ENCODE measurements around the gene PGLYRP2.

PGLYRP2 gene

DNA sequence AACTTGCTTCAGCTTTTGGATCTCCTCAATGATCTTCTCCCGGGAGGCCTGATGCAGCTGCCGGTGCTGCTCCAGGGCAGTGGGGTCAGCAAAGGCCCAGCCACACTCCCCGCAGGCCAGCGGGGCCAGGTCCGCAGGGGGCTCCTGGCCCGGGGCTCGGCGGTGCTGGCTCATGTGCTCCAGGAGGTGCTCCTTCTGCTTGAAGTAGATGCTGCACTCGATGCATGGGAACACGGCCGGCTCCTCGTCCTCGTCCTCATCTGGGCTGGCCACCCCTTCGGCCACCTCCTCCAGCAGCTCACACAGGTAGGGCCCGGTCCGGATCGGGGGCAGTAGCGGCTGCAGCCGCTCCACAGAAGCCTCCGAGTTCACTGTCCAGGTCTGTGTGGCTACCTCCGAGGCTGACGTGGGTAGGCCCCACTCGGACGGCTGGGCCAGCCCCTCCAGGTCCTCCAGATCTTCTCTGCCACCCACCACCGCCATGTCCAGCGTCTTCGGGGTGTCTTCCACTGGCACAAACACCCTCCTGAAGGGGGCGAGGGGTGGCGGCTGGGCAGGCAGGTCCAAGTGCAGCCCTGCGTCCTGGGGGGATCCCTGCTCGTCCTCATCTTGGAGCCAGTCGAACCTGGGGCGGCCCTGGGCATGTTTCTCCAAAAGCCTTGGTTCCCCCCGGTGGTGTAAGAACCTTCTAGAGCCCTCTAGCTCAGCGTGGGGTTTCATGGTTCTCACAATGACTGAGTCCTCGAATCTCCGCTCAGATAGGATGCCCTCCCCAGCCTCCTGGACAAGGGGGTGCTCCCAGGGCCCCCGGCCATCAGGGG lies 39.3 kb downstream of the PGLYRP2 start:
- DNase-seq = no peak

DNA sequence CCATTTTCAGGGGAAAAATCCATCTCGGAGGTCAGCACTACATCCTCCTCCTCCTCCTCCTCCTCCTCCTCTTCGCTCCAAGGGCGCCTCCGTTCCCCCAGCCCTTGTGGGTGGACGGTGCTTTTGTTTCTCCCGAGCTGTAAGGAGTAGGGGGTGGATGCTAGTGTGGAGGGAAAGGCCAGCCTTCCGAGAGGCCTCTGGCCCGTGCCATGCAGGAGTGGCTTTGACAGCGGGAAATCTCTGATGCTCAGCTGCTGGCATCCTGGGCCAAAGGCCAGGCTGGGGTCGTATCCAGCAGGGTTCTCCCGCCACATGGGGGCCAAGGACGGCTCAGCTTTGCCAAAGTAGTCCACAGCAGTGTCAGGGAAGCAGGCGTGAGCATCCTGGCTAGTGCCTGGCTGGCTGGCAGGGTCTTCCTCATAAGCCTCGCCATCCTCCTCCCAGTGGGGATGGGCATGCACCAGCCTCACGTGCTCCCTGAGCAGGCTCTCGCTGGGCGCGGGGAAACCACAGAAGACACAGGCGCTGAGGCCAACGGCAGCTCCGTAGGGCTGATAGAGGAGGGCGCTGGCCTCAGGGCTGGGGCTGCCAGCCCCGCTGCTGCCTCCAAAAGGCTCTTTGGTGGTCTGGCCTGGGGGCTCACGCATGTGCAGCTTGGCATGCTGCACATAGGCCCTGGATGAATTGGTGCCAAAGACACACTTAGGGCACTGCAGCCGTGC lies 40.1 kb downstream of the PGLYRP2 start:
- no peak for DNase-seq

DNA sequence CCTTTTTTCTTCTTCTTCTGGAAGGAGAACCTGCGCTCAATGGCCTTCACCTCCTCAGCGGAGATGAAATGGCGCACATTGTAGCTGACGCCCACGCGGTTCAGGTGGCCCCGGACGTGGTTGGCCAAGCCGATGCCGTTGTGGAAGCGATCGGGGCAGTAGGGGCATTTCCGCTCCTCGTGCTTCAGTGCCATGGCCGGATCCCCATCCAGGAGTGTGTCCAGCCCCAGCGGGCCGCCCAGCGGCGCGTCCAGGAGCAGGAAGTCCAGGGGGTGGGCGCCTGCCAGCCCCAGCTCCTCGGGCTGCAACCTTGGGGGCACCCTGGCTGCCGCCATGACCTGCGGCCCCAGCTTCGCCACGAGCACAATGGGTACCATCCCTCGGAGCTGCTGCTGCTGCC lies 40.7 kb downstream of the PGLYRP2 start:
- no peak for DNase-seq

DNA sequence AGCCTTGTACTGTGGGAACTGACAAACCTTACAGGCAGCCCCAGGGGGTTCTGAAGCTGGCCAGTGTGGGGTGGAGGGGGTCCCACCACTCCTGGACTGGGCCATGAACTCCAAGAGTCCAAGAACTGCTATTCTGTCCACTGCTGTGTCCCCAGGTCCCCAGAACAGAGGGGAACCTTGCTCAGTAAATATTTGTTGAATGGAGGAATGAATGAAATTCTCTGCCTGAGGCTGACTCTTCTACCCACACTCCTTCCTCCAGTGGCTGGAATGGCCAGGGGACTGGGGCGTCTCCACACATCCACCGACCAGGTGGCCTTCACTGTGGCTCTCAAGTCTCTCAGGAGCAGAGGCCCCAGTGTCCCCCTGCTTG lies 41.2 kb downstream of the PGLYRP2 start:
- no peak for DNase-seq

DNA sequence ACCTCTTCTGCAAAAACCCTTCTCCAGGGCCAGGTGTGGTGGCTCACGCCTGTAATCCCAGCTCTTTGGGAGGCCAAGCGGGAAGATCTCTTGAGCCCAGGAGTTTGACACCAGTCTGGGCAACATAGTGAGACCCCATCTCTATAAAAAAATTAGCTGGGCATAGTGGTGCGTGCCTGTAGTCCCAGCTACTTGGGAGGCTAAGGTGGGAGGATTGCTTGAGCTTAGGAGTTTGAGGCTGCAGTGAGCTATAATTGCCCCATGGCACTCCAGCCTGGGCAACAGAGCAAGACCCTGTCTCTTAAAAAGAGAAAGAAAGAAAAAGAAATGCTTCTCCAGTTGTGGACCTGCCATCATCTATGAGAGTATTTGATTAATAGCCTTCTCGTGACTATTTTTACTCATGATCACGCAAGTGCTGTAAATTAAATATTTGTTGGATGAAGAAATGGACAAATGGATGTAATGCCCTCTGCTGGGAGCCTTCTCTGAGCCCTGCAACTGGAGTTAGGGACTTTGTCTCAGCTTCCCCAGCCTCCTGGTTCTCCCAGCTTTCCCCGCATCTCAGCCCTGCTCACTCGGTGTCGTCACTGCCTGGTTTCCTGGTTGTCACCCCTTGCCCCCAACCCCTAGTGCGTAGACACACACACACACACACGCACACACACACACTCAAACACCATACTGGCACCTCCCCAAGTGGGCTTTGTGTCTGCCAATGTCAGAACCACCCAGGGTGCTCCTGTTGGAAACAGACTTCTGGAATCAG lies 41.8 kb downstream of the PGLYRP2 start:
- DNase-seq = peak; percentile 43

DNA sequence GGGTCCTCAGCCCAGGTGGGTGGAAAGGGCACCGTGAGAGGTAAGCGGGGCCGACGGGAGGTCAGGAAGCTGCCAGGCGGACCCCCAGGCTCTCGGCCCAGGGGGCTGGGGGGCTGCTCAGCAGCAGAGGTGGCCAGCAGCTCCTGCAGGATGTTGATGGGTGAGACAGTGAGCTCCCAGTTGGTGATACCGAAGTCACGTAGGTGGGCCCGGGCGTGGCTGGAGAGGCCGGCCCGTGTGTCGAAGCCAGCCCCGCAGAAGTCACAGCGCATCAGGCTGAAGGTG lies 42.5 kb downstream of the PGLYRP2 start:
- DNase-seq = no peak

DNA sequence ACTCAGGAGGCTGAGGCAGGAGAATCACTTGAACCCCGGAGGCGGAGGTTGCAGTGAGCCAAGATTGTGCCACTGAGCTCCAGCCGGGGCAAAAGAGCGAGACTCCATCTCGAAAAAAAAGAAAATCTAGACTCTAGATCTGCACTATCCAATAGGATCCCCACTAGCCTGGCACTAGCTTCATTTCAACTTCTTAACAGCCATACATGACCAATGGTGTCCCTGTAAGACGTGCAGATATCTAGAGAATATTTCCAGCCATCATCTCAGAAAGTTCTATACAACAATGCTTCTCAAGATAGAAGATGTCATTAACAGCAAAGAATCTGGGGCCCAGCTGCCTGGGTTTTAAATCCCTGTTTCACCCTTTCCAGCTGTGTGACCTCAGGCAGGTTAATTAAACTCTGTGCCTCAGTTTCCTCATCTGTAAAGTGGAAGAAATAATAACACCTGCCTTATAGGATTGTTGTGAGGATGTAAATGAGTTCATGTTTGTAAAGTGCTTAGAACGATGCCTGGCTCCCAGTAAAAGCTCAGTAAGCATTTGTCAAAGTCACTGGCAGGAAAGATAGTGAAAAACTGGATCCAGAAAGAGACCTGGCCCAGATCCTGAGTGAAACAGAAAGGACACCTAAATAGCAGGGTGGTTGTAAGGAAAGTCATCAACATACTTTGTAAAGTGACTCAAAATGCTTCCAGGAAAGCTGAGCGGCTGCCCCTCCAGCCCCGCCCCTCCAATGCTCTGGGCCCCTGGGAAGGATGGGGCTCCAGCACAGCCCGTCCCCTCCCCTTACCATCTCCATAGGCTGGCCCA lies 43.1 kb downstream of the PGLYRP2 start:
- DNase-seq = no peak

DNA sequence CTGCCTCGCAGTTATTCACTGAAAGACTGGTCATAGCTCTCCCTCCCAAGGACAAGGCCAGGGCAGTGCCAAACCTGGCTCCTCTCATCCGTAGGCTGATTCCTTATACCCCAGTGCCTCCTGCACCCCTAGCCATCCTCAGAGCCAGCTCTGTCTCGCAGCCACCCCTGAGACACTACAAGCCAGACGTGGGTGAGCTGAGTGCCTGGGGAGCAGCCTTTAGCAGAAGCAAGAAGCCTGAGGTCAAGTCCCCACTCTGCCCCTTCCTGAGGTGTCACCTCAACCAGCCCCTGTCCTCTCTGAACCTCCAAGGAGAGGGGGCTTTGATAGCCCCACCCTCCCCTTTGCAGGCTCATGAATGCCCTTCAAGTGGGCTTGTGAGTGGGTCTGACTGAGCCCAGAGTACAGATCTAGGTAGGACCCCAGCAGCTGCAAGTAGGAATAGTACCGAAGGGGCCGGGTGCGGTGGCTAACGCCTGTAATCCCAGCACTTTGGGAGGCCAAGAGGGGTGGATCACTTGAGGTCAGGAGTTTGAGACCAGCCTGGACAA lies 45.7 kb downstream of the PGLYRP2 start:
- no peak for DNase-seq

DNA sequence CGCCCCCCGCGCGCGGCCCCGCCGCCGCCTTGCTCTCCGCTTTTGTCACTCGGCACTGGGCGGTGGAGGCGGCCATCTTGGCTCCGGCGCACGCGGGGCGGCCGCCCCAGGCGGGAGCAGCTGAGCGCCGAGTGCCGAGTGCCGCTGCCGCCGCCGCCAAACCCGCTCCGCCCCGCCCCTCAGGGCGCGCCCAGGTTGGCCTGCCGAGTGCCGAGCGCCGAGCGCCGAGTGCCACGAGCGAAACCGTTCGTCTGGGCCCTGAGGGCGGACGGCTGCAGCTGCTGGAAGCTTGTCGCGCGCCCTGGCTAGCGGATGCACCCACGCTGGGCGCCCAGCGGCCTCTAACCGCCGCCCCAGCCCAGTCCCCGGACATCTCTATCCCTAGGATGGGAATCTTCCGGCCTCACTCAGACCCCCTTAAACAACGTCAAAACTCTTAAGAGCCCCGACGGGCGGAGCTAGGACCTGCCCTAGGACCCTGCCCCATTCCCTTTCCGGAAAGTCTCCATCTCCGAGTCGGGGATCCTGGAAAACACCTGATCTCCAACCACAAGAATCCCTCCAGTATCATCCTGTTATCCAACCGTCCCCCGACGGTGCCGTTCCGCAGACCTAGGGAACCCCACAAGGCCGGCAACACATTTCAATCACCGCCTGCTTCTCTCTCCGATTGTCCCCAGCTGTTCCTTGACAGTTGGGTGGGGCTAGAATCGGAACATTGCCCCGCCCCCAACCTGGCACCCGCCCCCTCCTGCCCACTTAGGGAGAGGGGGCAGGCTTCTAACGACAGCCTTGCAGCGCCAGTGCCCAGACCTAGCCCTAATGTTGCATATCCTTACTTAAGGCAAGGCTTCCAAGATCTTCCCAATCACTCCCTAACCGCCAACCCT lies 46.4 kb downstream of the PGLYRP2 start:
- peak; percentile 90 for DNase-seq

DNA sequence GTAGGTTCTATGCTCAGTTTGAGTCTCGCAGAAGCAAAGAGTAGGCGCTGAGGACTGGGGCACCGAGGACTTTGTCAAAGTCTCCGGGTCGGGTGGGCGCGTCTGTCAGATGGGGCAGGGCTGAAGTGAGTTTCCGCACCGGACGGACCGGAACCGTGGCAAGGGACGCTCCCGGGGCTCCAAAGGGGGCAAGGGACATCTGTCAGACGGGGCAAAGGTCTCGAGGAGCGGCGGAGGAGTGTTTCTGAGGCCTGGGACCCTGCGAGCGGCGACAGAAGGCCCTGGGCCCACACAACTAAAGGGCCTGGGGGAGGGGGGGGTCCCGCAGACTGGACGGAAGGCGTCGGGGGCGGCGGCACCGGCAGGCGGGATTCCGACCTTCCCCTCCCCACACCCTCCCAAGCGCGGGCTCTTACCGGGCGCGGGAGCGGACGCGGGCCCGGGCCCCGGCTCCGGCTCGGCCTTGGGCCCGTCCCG lies 47.2 kb downstream of the PGLYRP2 start:
- DNase-seq = no peak

DNA sequence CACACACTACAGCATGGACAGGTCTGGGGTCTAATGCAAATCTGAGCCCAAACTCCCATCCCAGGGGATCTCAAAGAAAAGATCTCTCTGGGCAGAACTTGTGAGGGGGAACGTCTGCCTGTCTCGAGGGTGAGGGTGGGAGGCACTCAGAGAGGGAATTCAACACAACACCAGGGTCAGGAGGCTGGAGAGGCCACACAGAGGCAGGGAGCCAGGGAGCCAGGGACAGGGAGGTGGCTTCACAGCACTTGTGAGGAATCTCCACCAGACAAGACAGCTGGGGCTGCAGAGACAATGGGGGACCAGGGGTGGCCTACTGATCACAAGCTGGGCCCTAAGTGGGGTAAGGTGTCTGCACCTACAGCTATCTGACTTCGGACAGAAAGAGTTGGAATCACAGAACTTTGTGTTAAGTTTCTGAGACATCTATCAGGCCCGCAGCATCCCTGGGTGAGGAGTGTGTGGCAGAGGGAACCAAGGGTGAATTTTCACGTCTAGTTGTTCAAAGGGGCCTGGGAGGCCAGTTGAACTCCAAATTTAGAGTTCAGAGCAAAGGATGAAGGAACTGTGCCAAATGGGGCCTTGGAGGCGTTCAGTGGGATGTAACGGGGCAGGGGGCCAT lies 47.8 kb downstream of the PGLYRP2 start:
- no peak for DNase-seq

DNA sequence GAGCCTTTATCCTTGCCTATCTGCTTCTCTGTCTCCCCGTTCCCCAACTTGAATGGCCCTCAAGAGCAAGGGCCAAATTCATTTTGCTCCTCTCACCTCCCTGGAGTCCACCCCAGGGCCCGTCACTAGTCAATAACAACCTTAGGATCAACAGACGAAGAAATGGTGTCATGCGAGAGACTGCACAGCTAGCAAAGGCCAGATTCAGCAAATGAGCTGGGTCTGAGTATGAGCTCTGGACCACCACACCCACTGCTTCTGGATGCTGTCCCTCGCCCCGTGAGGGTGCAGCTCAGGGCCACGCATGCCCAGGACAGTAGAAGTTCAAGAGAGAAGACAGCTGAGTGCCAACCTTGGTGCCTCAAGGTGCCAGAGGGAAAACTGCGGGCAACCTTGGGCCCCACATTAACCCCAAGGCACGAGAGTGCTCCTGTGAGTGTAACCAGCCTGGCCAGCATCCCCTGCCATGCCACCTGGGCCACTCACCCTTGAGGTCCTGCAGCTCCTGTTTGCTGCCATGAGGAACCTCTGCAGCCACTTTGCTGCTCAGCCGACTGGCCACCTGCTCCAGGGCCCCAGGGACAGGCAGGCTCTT lies 48.7 kb downstream of the PGLYRP2 start:
- no peak for DNase-seq

DNA sequence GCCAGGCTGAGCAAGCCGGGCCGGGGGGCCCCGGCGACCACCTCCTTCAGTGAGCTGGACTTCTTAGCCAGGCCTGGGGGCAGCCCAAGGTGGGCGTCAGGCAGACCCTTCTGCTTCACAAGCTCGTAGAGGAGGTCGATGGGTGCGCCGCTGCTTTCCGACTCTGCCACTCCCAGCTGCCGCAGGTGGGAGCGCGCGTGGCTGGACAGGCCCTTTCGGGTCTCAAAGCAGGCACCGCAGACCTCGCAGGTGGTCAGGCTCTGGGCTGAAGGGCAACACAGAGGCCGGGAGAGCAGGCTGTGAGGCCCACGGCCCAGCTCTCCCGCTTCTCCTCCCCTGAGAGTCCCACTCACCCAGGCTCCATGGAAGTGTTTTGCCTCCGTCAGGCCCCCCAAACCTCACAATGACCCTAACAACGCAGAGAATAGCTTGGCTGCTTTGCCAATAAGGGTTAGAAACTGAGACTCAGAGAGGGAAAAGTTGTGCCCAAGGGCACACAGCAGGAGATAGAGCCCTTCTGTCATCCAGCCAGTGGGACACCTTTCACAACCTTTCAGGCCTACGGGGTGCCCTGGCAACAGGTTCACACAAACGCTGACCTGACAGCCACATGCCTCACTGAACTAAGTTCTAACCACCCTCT lies 49.4 kb downstream of the PGLYRP2 start:
- no peak for DNase-seq

DNA sequence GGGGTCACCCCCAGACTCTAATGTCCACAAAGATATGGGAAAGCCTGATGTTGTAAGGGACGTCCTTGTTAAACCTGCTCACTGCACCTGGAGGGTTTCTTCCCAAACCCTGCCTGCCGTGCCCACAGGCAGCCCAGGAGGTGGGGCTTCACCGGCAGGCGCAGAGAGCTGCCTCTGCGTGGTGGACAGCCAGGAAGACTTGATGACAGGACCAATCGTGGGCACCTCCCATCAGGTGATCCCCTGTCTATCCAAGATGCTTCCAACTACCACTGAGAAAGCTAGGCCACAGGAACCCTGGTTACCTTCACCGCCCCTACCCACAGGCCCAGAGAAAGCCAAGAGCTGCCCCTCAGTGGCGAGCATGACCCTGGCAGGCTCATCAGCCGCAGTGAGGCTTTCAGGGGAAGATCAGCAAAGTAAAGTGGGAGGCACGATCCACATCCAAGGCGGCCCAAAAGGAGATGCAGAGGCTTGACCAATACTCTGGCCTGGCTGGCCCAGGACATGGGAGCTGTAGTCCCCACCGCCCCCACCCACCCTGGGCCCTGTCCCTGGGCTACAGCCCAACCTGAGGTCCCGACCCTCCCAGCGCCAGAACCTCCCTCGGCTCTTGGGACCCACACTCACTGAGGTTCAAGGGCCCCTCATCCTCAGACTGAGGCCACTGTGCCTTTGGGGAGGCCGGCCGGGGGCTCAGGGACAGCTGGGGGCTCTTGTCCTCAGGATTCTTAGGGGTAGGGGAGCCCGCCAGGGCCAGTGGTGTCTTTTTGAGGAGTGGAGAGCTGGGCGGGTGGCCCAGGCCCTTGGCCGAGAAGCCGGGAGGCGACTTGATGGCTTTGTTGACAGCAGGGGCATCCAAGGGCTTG lies 50.1 kb downstream of the PGLYRP2 start:
- no peak for DNase-seq

DNA sequence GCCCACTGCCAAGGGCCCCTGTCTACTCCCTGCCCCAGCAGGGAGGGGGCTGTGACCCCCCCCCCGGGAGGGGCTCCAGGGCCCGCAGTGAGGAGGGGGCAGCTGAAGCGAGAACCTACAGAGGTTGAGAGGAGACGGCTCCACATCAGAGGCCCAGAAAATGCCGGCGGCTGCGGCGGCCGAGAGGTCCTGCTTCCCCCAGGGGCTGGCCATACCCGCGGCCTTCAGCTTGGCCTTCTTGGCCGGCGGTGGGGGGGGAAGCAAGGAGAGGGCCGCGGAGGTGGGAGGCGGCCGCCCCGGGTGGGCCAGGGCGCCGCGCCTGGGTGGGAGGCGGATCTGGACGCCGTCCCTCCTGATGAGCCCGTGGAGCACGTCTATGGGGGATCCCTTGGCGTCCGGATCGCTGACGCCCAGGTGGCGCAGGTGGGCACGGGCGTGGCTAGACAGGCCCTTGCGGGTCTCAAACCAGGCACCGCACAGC lies 51.3 kb downstream of the PGLYRP2 start:
- DNase-seq = no peak

DNA sequence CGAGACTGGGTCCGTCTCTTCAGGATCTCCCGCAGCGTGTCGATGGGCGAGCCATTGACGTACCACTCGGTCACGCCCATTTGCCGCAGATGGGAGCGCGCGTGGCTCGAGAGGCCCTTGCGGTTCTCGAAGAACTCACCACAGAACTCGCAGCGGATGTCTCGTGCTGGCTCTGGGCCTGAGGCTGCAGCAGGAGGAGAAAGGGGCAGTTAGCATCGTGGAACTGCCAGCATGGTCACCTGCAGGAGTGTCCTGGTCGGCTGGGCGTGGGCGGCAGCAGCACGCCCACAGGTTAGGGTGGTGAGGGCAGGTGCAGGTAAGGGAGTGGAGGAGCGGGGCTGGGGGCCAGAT lies 52.0 kb downstream of the PGLYRP2 start:
- DNase-seq = no peak

DNA sequence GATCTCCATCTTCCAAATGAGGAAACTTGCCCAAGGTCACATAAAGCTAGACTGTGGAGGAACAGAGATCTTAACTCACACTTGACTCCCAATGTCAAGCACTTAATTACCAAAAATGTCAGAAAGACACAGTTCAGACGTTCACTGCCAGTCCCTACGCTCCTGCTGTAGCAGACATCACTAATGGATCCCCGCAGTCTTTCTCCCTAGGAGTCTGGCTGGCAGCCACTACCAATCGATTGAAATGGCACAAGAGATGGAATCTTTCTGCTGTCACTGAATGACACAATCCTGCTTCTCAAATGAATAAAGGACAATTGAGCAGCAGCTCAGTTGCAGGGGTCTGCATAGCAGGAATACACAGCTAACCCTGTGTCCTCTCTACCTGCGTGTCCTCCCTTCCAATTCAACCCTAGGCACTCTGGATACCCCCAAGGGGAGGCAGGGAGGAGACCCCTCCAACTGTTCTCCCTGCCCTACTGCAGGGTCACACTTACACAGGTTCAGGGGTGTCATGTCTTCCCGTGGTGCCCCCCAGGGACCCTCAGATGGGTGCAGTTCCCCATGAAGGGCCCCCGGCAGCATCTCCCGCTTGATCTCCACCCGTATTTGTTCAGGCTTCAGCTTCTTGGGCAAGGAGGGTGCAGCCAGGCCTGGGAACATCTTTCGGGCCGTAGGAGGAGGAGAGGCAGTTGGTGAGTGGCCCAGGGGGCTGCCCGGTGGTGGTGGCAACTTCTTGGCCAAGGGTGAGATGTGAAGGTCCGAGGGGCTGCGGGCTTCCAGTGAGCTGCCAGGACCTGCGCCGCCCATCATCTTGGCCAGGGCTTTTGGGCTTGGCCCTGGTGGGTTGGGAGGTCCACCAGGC lies 52.6 kb downstream of the PGLYRP2 start:
- DNase-seq = no peak
